ENCODE data around the gene PIGK. TPM values are rescaled to one million over a fixed set of nuclear protein-coding genes. Genes with fewer than 3 reads are reported as not detected.

The PIGK gene
- total and polyA plus RNA-seq, 10 of the 15 experiments (the other 5 are each of a cell fraction or from before 2014, with no cell fraction given): 9.1 to 27.4 (median 16.9) TPM

GRCh38 chr1:77222496-77222895 is 3.3 kb upstream of the PIGK start (continued):
- TF ChIP-seq PRDM15 (CRISPR knock-in tag; IDR thresholded peaks at IDR 0.05): no peak
- TF ChIP-seq, protein P1, sequence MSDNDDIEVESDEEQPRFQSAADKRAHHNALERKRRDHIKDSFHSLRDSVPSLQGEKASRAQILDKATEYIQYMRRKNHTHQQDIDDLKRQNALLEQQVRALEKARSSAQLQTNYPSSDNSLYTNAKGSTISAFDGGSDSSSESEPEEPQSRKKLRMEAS (IDR thresholded peaks at IDR 0.05; ENCODE audit: low read depth, low read length): no peak
- TF ChIP-seq RUNX3 (IDR thresholded peaks at IDR 0.05; ENCODE audit: low read length): no peak

DNA sequence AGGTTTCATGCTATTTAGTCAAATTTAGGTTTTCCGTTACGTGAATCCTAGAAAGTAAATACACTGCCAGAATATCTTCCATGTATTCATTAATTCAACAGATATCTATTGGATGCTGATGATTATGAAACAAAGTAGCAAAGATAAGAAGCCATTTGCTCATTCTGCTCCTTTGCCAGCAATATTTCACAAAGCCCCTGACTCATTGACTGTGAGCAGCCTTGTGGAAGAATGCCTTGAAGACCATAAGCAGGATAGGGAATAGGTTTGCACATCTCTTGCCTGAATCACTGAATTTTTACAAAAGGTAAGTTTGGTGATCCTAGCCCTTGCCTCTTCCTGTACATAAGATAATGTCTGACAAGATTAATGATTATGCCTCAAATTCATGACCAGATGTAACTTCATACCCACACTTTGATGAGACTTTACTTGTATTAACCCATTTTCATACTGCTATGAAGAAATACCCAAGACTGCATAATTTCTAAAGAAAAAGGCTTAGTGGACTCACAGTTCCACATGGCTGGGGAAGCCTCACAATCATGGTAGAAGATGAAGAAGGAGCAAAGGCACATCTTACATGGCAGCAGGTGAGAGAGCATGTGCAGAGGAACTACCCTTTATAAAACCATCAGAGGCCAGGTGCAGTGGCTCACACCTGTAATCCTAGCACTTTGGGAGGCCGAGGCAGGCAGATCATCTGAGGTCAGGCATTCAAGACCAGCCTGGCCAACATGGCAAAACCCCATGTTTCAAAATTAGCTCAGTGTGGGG is 1.6 kb upstream of the PIGK start:
- intact Hi-C loops (cut with micrococcal nuclease; ENCODE audit: unreplicated experiment): no loop called here
- TF ChIP-seq NR2C1 (IDR thresholded peaks at IDR 0.05): no peak
- TF ChIP-seq ZNF207 (IDR thresholded peaks at IDR 0.05; ENCODE audit: borderline replicate concordance): no peak
- TF ChIP-seq, protein P2, sequence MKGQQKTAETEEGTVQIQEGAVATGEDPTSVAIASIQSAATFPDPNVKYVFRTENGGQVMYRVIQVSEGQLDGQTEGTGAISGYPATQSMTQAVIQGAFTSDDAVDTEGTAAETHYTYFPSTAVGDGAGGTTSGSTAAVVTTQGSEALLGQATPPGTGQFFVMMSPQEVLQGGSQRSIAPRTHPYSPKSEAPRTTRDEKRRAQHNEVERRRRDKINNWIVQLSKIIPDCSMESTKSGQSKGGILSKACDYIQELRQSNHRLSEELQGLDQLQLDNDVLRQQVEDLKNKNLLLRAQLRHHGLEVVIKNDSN (IDR thresholded peaks at IDR 0.05; ENCODE audit: borderline replicate concordance, extremely low read length, insufficient read depth, low read depth, low read length): no peak
- no peak for TF ChIP-seq EGR1 (IDR thresholded peaks at IDR 0.05; ENCODE audit: borderline replicate concordance in 1 of 2, low read depth in 2 of 2, low read length in 2 of 2)
- no peak for TF ChIP-seq CREB1 (IDR thresholded peaks at IDR 0.05; ENCODE audit: low read depth)
- no peak for TF ChIP-seq POLR2AphosphoS5 (IDR thresholded peaks at IDR 0.05; ENCODE audit: low read length)
- TF ChIP-seq, protein P3, sequence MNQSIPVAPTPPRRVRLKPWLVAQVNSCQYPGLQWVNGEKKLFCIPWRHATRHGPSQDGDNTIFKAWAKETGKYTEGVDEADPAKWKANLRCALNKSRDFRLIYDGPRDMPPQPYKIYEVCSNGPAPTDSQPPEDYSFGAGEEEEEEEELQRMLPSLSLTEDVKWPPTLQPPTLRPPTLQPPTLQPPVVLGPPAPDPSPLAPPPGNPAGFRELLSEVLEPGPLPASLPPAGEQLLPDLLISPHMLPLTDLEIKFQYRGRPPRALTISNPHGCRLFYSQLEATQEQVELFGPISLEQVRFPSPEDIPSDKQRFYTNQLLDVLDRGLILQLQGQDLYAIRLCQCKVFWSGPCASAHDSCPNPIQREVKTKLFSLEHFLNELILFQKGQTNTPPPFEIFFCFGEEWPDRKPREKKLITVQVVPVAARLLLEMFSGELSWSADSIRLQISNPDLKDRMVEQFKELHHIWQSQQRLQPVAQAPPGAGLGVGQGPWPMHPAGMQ (IDR thresholded peaks at IDR 0.05; ENCODE audit: borderline replicate concordance): no peak
- TF ChIP-seq, protein P4, sequence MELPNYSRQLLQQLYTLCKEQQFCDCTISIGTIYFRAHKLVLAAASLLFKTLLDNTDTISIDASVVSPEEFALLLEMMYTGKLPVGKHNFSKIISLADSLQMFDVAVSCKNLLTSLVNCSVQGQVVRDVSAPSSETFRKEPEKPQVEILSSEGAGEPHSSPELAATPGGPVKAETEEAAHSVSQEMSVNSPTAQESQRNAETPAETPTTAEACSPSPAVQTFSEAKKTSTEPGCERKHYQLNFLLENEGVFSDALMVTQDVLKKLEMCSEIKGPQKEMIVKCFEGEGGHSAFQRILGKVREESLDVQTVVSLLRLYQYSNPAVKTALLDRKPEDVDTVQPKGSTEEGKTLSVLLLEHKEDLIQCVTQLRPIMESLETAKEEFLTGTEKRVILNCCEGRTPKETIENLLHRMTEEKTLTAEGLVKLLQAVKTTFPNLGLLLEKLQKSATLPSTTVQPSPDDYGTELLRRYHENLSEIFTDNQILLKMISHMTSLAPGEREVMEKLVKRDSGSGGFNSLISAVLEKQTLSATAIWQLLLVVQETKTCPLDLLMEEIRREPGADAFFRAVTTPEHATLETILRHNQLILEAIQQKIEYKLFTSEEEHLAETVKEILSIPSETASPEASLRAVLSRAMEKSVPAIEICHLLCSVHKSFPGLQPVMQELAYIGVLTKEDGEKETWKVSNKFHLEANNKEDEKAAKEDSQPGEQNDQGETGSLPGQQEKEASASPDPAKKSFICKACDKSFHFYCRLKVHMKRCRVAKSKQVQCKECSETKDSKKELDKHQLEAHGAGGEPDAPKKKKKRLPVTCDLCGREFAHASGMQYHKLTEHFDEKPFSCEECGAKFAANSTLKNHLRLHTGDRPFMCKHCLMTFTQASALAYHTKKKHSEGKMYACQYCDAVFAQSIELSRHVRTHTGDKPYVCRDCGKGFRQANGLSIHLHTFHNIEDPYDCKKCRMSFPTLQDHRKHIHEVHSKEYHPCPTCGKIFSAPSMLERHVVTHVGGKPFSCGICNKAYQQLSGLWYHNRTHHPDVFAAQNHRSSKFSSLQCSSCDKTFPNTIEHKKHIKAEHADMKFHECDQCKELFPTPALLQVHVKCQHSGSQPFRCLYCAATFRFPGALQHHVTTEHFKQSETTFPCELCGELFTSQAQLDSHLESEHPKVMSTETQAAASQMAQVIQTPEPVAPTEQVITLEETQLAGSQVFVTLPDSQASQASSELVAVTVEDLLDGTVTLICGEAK (IDR thresholded peaks at IDR 0.05; ENCODE audit: borderline replicate concordance): no peak

More for the DNA sequence above, 1.6 kb upstream of the PIGK start:
- POLR2A ChIA-PET: no interaction called here
- H3K27ac ChIP-seq (ENCODE audit: control insufficient read depth, insufficient read depth): no peak overlapping the region
- H3K79me2 ChIP-seq (ENCODE audit: control insufficient read depth, insufficient read depth, low read length): peaks cover 6% of the 10 kb centered on the region
- no peaks in the 10 kb centered on the region for H3K27me3 ChIP-seq (replicated peaks in 1 of 2; ENCODE audit: control insufficient read depth in 2 of 2, insufficient read depth in 2 of 2, low read length in 1 of 2)
- H3K36me3 ChIP-seq (ENCODE audit: control insufficient read depth in 2 of 2, insufficient read depth in 2 of 2, low read length in 1 of 2): peaks cover 0 to 3% of the 10 kb centered on the region in 2 experiments; a peak in 1 of 4 replicates
- no peak overlapping the region for H3K9ac ChIP-seq (ENCODE audit: control insufficient read depth, insufficient read depth, low read length)
- no peak for DNase-seq (ENCODE audit: low read depth, low spot score)
- no peaks in the 10 kb centered on the region for H3K4me1 ChIP-seq (ENCODE audit: control insufficient read depth, insufficient read depth, low read length)
- 62% methylated on average over 3 of the region's 3 CpGs for WGBS (ENCODE audit: insufficient coverage, insufficient replicate concordance, low lambda C conversion rate, missing lambda C conversion rate)
- no peak overlapping the region for H3K4me2 ChIP-seq (ENCODE audit: control insufficient read depth, insufficient read depth)
- RAD21 ChIA-PET (ENCODE audit: unreplicated experiment): no interaction called here
- in situ Hi-C loops (cut with MboI): no loop called here
- CTCF ChIA-PET: no interaction called here
- no peak for FAIRE-seq
- H2AFZ ChIP-seq (ENCODE audit: control insufficient read depth, low read depth, low read length): no peak overlapping the region
- BruUV-seq (replicated peaks): no TSS peak
- SMC1A ChIA-PET (ENCODE audit: uncharacterized antibody, unreplicated experiment): no interaction called here
- no peaks in the 10 kb centered on the region for H4K20me1 ChIP-seq (ENCODE audit: control insufficient read depth, insufficient read depth)
- no peak for ATAC-seq
- no peaks in the 10 kb centered on the region for H3K9me3 ChIP-seq (replicated peaks; ENCODE audit: control insufficient read depth, insufficient read depth, low read length)
- no peak overlapping the region for H3K4me3 ChIP-seq

Data from GM12878 (cell line).